GM13976 (cell line): ENCODE measurements around the gene TIGD2.

Source experiments
- DNase-seq: peaks from one replicate; pipeline ENCODE4 v3.0.0; 2012; ENCODE audit warnings: low spot score
- CTCF ChIP-seq: IDR thresholded peaks from 2 replicates; pipeline ENCODE4 v1.5.1; 2012; ENCODE audit warnings: borderline replicate concordance, mild to moderate bottlenecking; ENCODE audit not compliant: insufficient read depth; ENCODE audit errors: extremely low read depth, missing control alignments, control extremely low read depth
- in situ Hi-C: fragments of 300-500 bp; cut with MboI; formaldehyde crosslinking; loops from one replicate; pipeline ENCODE4 v1.12.0; 2022; ENCODE audit warnings: low sequenced_read_pairs, mixed read lengths, inconsistent platforms; ENCODE audit not compliant: unreplicated experiment

The TIGD2 gene

DNA sequence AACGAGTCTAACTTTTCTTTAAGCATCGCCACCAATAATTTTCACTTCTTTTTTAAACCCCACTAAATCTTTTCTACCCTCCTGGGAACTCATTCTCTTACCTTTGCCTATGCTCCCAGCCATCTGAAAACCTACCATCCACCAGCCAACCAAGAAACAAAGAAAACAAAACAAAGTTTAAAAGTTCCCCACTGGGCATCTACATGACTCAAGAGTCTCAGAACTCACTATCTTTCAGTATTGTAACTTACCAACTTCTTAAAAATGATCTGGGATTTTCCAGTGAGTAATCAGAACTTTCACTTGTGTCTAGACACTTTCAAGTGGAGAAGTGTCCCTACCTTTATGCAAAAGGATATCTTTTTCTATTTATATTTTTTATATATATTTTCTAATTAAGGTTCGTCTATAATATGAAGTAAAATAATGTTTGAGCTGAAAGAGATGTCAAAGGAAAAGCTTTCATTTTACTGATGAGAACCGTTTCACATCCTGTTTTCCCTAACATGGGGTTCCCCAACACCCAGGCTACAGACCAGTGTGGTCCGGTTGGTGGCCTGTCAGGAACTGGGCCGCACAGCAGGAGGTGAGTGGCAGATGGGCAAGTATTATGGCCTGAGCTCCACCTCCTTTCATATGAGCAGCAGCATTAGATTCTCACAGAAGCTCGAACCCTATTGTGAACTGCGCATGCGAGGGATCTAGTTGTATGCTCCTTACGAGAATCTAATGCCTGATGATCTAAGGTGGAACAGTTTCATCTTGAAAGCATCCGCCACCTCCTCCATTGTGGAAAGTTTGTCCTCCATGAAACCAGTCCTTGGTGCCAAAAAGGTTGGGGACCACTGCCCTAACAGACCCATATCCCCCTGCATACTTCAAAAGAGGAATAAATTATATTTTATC lies 9.8 kb upstream of the TIGD2 start:
- DNase-seq: peak; percentile 58
- TF ChIP-seq CTCF: no peak
- in situ Hi-C loops: no loop called here

DNA sequence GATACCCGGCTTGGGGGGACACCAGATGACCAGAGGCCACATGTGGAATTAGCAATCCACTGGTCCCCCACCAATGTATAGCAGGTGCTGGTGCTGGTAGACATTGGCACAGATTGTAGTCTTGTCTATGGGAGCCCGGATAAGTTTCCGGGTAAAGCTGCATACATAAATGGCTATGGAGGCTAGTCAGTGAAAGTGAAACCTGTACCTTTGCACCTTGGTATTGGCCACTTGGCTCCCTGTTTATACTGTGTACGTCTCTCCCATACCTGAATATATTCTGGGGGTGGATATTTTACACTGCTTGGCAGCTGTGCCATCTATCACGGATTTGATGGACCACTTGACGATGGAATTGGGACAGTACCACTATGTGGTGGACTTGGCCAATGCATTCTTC lies 5.6 kb upstream of the TIGD2 start:
- in situ Hi-C loops: no loop called here
- DNase-seq: no peak
- TF ChIP-seq CTCF: no peak

- DNase-seq: no peak
- TF ChIP-seq CTCF: no peak
- in situ Hi-C loops: no loop called here
These were observed 3.2 kb upstream of the TIGD2 start for GRCh38 chr4:89108091-89108490.

DNA sequence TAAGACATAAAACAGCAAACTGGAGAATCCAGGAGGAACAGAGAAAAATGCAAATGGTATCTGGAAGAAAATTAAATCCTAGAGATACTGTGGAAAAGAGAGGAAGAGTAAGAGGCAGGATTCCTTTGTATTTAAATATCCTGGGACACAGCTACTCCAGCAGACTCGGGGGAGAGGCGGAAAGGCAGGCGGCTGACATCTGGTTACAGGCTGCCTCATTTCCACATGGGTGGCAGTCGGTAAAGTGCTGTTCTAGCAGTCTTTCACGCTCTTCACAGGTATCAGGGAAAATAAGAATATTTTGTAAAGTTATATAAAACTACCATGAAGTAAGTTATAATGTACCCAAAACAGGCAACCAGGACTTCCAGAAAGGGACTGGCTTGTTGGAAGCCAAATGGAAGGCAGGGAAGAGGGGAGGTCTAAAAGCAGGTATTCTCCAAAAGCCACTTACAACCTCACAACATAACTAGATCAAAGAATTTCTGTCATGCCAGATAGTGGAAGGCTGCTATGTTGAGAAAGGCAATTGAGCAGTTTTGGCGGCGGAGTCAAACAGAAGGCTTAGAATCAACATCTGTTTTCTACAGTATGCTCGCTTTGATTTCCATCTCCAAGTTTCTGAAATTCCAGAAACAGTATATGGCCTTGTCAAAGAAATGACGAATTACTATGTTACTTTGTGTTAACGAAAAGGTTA lies 1.3 kb upstream of the TIGD2 start:
- in situ Hi-C loops: no loop called here
- no peak for TF ChIP-seq CTCF
- DNase-seq: no peak

DNA sequence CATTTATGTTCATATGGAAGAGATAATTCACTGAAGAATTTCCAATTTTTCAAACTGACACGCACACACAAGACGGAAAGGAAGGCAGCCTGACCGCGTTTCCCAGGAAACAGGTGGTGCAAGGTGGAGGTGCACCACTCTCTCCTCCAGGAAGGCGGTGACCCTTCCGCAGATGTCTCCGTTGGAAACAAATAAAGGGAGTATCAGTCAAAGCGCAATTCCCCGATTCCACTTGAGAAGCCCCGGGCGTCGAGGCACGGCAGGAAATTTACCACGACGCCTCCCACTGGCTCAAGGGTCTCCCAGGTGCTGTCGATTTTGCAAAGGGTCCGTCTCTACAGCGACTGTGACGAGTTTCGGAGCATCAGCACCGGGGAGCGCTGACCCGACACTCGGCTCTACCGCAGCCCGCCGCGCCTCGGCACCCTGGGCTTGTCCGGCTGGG lies 770 bp upstream of the TIGD2 start:
- DNase-seq: no peak
- TF ChIP-seq CTCF: no peak
- in situ Hi-C loops: no loop called here

DNA sequence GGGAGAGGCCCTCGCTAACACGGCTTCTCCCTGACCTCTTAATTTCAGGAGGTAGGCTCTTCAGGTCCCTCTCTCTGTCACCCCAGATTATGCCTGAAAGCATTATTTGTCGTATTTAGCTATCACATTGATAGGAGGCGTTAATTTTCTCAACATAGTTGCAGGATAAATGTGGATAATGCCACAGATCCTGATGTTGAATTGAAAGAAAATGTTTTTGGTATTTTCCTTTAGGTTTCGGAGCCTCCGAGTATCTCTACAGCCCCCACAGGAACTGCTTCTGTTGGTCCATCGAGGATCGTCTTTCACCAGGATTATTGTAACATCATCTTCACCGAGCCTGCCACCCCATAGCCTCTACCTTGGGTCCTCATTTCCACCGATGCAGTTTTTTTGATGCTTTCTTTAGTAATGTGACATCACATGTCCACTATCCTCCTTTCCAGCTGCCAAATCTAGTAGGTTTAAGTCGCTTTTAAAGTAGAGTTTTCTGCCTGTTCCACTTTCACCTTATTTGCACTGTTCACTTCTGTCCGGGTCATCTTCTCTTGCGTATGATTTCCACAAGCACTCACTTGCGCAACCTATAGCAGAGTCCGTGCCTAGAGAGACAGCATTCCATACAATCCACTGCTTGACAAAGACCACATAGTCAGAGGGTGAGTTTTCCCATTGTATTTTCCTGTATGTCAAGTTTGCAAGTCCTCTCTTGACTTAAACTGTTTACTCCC lies 665 bp downstream of the TIGD2 start:
- TF ChIP-seq CTCF: no peak
- no peak for DNase-seq
- in situ Hi-C loops: no loop called here
